ENCODE measurements around the gene PTPRO.

Gene PTPRO

GRCh38 chr12:15444523-15444922, 122.2 kb downstream of the PTPRO start:
- no peak for DNase-seq (ENCODE audit: low spot score)
- ChIA-PET POLR2A (ENCODE audit: low non-redundant PET) (no interaction called here), CTCF (no interaction called here)
- H3K27ac ChIP-seq: no peak overlapping the region
- no peak for TF ChIP-seq CTCF (conservative IDR thresholded peaks at IDR 0.05; ENCODE audit: low read depth)

GRCh38 chr12:15446807-15447206, 124.5 kb downstream of the PTPRO start:
- TF ChIP-seq CTCF (conservative IDR thresholded peaks at IDR 0.05; ENCODE audit: low read depth): no peak
- ChIA-PET CTCF (interaction anchor here (0.6 kb wide), 1 partner anchor 1250 kb away, joined by 3 read pairs; no protein-coding TSS in a partner anchor), POLR2A (ENCODE audit: low non-redundant PET) (no interaction called here)
- peak; percentile 91 for DNase-seq (ENCODE audit: low spot score)
- H3K27ac ChIP-seq: no peak overlapping the region

- CTCF ChIA-PET: no interaction called here
- no peak for DNase-seq (ENCODE audit: low spot score)
- no peak overlapping the region for H3K27ac ChIP-seq
- POLR2A ChIA-PET (ENCODE audit: low non-redundant PET): no interaction called here
- TF ChIP-seq CTCF (conservative IDR thresholded peaks at IDR 0.05; ENCODE audit: low read depth): no peak
These were observed 131.3 kb downstream of the PTPRO start for GRCh38 chr12:15453613-15454012.

GRCh38 chr12:15458008-15458407, 135.7 kb downstream of the PTPRO start:
- ChIA-PET CTCF (no interaction called here), POLR2A (ENCODE audit: low non-redundant PET) (no interaction called here)
- TF ChIP-seq CTCF (conservative IDR thresholded peaks at IDR 0.05; ENCODE audit: low read depth): no peak
- no peak for DNase-seq (ENCODE audit: low spot score)
- no peak overlapping the region for H3K27ac ChIP-seq

GRCh38 chr12:15468911-15469310, 146.6 kb downstream of the PTPRO start:
- ChIA-PET POLR2A (ENCODE audit: low non-redundant PET) (no interaction called here), CTCF (no interaction called here)
- H3K27ac ChIP-seq: no peak overlapping the region
- no peak for TF ChIP-seq CTCF (conservative IDR thresholded peaks at IDR 0.05; ENCODE audit: low read depth)
- DNase-seq (ENCODE audit: low spot score): no peak

- ChIA-PET POLR2A (ENCODE audit: low non-redundant PET) (no interaction called here), CTCF (interaction anchor here (0.5 to 0.7 kb wide), 2 partner anchors 193 to 327 kb away, joined by 3 read pairs; no protein-coding TSS in a partner anchor)
- no peak for DNase-seq (ENCODE audit: low spot score)
- no peak for TF ChIP-seq CTCF (conservative IDR thresholded peaks at IDR 0.05; ENCODE audit: low read depth)
- no peak overlapping the region for H3K27ac ChIP-seq
These were observed 147.0 kb downstream of the PTPRO start for GRCh38 chr12:15469356-15469755.

GRCh38 chr12:15472036-15472435, 149.7 kb downstream of the PTPRO start:
- H3K27ac ChIP-seq: no peak overlapping the region
- no peak for TF ChIP-seq CTCF (conservative IDR thresholded peaks at IDR 0.05; ENCODE audit: low read depth)
- POLR2A ChIA-PET (ENCODE audit: low non-redundant PET): no interaction called here
- CTCF ChIA-PET: no interaction called here
- DNase-seq (ENCODE audit: low spot score): peak; percentile 59
